ENCODE data around the gene PLK1. TPM values are rescaled to one million over a fixed set of nuclear protein-coding genes. Genes with fewer than 3 reads are reported as not detected.

PLK1 gene
- total RNA-seq, 2 experiments from 2014 or later: 69.5 to 156 TPM

DNA sequence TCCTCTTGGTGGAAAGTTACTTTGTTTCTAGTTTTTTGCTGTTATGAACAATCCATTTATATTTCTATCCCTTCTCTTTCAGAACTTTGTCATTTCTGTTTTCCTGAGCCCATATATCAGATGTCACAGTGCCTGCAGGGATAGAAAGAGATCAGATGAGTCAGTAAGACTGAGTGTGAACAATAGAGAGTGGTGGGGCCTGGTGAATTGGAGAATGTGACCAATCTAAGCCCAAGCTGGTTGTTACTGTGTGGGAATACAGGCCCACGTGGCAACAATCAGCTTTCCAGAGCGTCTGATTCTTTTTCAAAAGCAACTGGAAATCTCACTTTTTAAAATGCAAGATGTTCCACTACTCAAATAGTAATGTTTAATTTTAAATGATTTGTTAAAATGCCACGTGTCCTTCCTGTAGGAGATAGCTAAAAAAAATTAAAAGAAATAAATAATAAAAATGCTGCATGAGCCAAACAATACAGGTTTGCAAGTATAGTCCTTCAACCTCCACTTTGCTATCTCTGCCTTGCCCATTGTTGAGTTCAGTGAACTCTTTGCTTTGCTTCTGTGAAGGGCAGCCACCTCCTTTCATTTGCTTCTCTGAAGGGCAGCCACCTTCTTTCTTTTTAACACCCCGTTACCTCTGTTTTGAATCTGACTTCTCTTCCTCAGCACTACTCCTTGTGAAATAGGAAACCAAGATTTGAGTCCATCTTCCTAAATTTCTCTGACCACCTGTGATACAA, 27.8 kb upstream of the PLK1 start:
- TF ChIP-seq EZH2phosphoT487 (IDR thresholded peaks at IDR 0.05; ENCODE audit: borderline replicate concordance, low read depth, low read length) (no peak), CTCF (conservative IDR thresholded peaks at IDR 0.05; ENCODE audit: low read length) (no peak)
- Histone ChIP-seq H2AFZ (ENCODE audit: low read length) (no peak overlapping the region), H3K27ac (ENCODE audit: low read depth, low read length, poor library complexity, severe bottlenecking) (peak overlapping the region; percentile 71), H3K4me2 (ENCODE audit: low read length) (peak overlapping the region; percentile 58), H4K20me1 (ENCODE audit: insufficient read depth, low read length) (no peaks in the 10 kb centered on the region), H3K4me3 (ENCODE audit: low read depth, low read length, poor library complexity, severe bottlenecking) (peak overlapping the region; percentile 30), H3K9me2 (ENCODE audit: insufficient read depth, low read length) (no peaks in the 10 kb centered on the region), H3K36me3 (ENCODE audit: insufficient read depth, low read length) (peaks cover 93% of the 10 kb centered on the region), H3K4me1 (ENCODE audit: insufficient read depth, low read length, poor library complexity, severe bottlenecking) (peaks cover 29% of the 10 kb centered on the region), H3K79me2 (ENCODE audit: insufficient read depth, low read depth, low read length) (peaks cover 91% of the 10 kb centered on the region), H3K9me3 (ENCODE audit: low read length) (no peaks in the 10 kb centered on the region)
- intact Hi-C loops (cut with micrococcal nuclease; ENCODE audit: unreplicated experiment): no loop called here
- POLR2A ChIA-PET: interaction anchor here (1.8 kb wide), 2 partner anchors 13 to 28 kb away, joined by 3 read pairs; no protein-coding TSS in a partner anchor
- CTCF ChIA-PET (ENCODE audit: unreplicated experiment): no interaction called here
- DNase-seq (ENCODE audit: low spot score): peak; percentile 13
- BruUV-seq (replicated peaks): no TSS peak

- Histone ChIP-seq H3K9me3 (ENCODE audit: low read length) (no peaks in the 10 kb centered on the region), H3K4me1 (ENCODE audit: insufficient read depth, low read length, poor library complexity, severe bottlenecking) (peaks cover 29% of the 10 kb centered on the region), H2AFZ (ENCODE audit: low read length) (no peak overlapping the region), H3K9me2 (ENCODE audit: insufficient read depth, low read length) (no peaks in the 10 kb centered on the region), H4K20me1 (ENCODE audit: insufficient read depth, low read length) (no peaks in the 10 kb centered on the region), H3K27ac (ENCODE audit: low read depth, low read length, poor library complexity, severe bottlenecking) (peak overlapping the region; percentile 71), H3K4me3 (ENCODE audit: low read depth, low read length, poor library complexity, severe bottlenecking) (peak overlapping the region; percentile 30), H3K4me2 (ENCODE audit: low read length) (peak overlapping the region; percentile 58), H3K79me2 (ENCODE audit: insufficient read depth, low read depth, low read length) (peaks cover 83% of the 10 kb centered on the region; the same call in 1 of the 2 replicates), H3K36me3 (ENCODE audit: insufficient read depth, low read length) (peaks cover 89% of the 10 kb centered on the region)
- ChIA-PET CTCF (ENCODE audit: unreplicated experiment) (no interaction called here), POLR2A (interaction anchor here (0.7 to 1.8 kb wide), 3 partner anchors 12 to 419 kb away, joined by 3 read pairs; no protein-coding TSS in a partner anchor)
- TF ChIP-seq CTCF (conservative IDR thresholded peaks at IDR 0.05; ENCODE audit: low read length) (no peak), EZH2phosphoT487 (IDR thresholded peaks at IDR 0.05; ENCODE audit: borderline replicate concordance, low read depth, low read length) (no peak)
- no TSS peak for BruUV-seq (replicated peaks)
- DNase-seq (ENCODE audit: low spot score): no peak
- intact Hi-C loops (cut with micrococcal nuclease; ENCODE audit: unreplicated experiment): no loop called here
Observed at GRCh38 chr16:23651943-23652468, 26.7 kb upstream of the PLK1 start.

GRCh38 chr16:23663918-23664317, 14.8 kb upstream of the PLK1 start:
- H2AFZ ChIP-seq (ENCODE audit: low read length): no peak overlapping the region
- TF ChIP-seq CTCF (conservative IDR thresholded peaks at IDR 0.05; ENCODE audit: low read length) (no peak), EZH2phosphoT487 (IDR thresholded peaks at IDR 0.05; ENCODE audit: borderline replicate concordance, low read depth, low read length) (no peak)
- POLR2A ChIA-PET: interaction anchor here (0.8 to 1.5 kb wide), 3 partner anchors 10 to 26 kb away, joined by 3 read pairs; no protein-coding TSS in a partner anchor
- H3K4me1 ChIP-seq (ENCODE audit: insufficient read depth, low read length, poor library complexity, severe bottlenecking): no peaks in the 10 kb centered on the region
- intact Hi-C loops (cut with micrococcal nuclease; ENCODE audit: unreplicated experiment): no loop called here
- H3K4me2 ChIP-seq (ENCODE audit: low read length): no peak overlapping the region
- H4K20me1 ChIP-seq (ENCODE audit: insufficient read depth, low read length): no peaks in the 10 kb centered on the region
- no peaks in the 10 kb centered on the region for H3K9me2 ChIP-seq (ENCODE audit: insufficient read depth, low read length)
- BruUV-seq (replicated peaks): no TSS peak
- H3K27ac ChIP-seq (ENCODE audit: low read depth, low read length, poor library complexity, severe bottlenecking): no peak overlapping the region
- no peaks in the 10 kb centered on the region for H3K9me3 ChIP-seq (ENCODE audit: low read length)
- H3K4me3 ChIP-seq (ENCODE audit: low read depth, low read length, poor library complexity, severe bottlenecking): no peak overlapping the region
- CTCF ChIA-PET (ENCODE audit: unreplicated experiment): interaction anchor here (0.6 kb wide), 1 partner anchor 15 kb away, joined by 3 read pairs; no protein-coding TSS in a partner anchor
- no peaks in the 10 kb centered on the region for H3K79me2 ChIP-seq (ENCODE audit: insufficient read depth, low read depth, low read length)
- peaks cover 97% of the 10 kb centered on the region for H3K36me3 ChIP-seq (ENCODE audit: insufficient read depth, low read length)
- no peak for DNase-seq (ENCODE audit: low spot score)

All from OCI-LY7 (cell line).